Endodermal cell (in vitro differentiated cells): ENCODE measurements around the gene JPH2. TPM values are rescaled to one million over a fixed set of nuclear protein-coding genes. Genes with fewer than 3 reads are reported as not detected.

Experiments
- DNase-seq: peaks from one replicate; pipeline ENCODE4 v3.0.0-alpha.2; 2017
- H3K27ac ChIP-seq: 2 replicates; pipeline ENCODE4 v1.5.1; 2013; ENCODE audit warnings: mild to moderate bottlenecking, low read depth, low read length, moderate library complexity
- H3K27me3 ChIP-seq: 2 replicates; pipeline ENCODE4 v1.6.1; 2013; ENCODE audit warnings: mild to moderate bottlenecking, low read length, moderate library complexity; ENCODE audit not compliant: insufficient read depth, control insufficient read depth, poor library complexity, severe bottlenecking
- H3K36me3 ChIP-seq: 2 replicates; pipeline ENCODE4 v1.7.0; 2013; ENCODE audit warnings: mild to moderate bottlenecking, low read length, moderate library complexity; ENCODE audit not compliant: control insufficient read depth, insufficient read depth
- H3K4me1 ChIP-seq: one replicate; pipeline ENCODE4 v1.7.0; 2013; ENCODE audit warnings: low read length; ENCODE audit not compliant: control insufficient read depth, insufficient read depth
- H3K4me3 ChIP-seq: 2 replicates; pipeline ENCODE4 v1.5.1; 2013; ENCODE audit warnings: mild to moderate bottlenecking, low read length, moderate library complexity
- H3K9ac ChIP-seq: 2 replicates; pipeline ENCODE4 v1.6.1; 2013; ENCODE audit warnings: mild to moderate bottlenecking, low read length, moderate library complexity; ENCODE audit not compliant: poor library complexity, severe bottlenecking; ENCODE audit errors: extremely low read depth
- H3K9me3 ChIP-seq: 2 replicates; pipeline ENCODE4 v1.6.1; 2013; ENCODE audit warnings: mild to moderate bottlenecking, low read length, moderate library complexity; ENCODE audit not compliant: control insufficient read depth
- H3K27ac Mint-ChIP-seq: 2 replicates; pipeline ENCODE4 v1.8.0; 2020; ENCODE audit warnings: mixed read lengths
- H3K27me3 Mint-ChIP-seq: 2 replicates; pipeline ENCODE4 v1.8.0; 2021; ENCODE audit warnings: mild to moderate bottlenecking, mixed read lengths; ENCODE audit not compliant: insufficient read depth
- H3K36me3 Mint-ChIP-seq: 2 replicates; pipeline ENCODE4 v1.8.0; 2020; ENCODE audit warnings: low read depth, mixed read lengths
- H3K4me1 Mint-ChIP-seq: 2 replicates; pipeline ENCODE4 v1.8.0; 2020; ENCODE audit warnings: mixed read lengths
- H3K4me3 Mint-ChIP-seq: 2 replicates; pipeline ENCODE4 v1.8.0; 2020; ENCODE audit warnings: mild to moderate bottlenecking, moderate library complexity, mixed read lengths
- H3K9me3 Mint-ChIP-seq: 2 replicates; pipeline ENCODE4 v1.8.0; 2020; ENCODE audit warnings: mild to moderate bottlenecking, mixed read lengths
- WGBS, 2 experiments: methylation state at CpG; one replicate each; pipeline versions ENCODE4 v1.1.5 to v1.1.7; 2013; ENCODE audit warnings: missing lambda C conversion rate in 2 of 2, mixed read lengths in 1 of 2; ENCODE audit not compliant: insufficient coverage in 1 of 2, insufficient read length in 1 of 2; 5-methylcytosine and 5-hydroxymethylcytosine counted together
- total RNA-seq, 2 donors: library from RNA; stranded (reverse); fragmentation: NEBNext Ultra II Directional in 1 of 2; extraction: Animal tissue kit (Norgen Biotek cat#: 25700) in 1 of 2; gene quantifications; 2 replicates in 1 of 2; 3 replicates in 1 of 2; pipeline ENCODE4 v1.2.1, GENCODE V29; 2021
- TF ChIP-seq, protein P1 (sequence below): fragments of 200-600 bp; sonication (generic); conservative IDR thresholded peaks from 2 replicates; pipeline ENCODE4 v1.5.0; 2021; ENCODE audit warnings: antibody characterized with exemption, mild to moderate bottlenecking

Gene JPH2
- total RNA-seq, 2 donors from 2014 or later: 0.86 to 1.0 TPM

DNA sequence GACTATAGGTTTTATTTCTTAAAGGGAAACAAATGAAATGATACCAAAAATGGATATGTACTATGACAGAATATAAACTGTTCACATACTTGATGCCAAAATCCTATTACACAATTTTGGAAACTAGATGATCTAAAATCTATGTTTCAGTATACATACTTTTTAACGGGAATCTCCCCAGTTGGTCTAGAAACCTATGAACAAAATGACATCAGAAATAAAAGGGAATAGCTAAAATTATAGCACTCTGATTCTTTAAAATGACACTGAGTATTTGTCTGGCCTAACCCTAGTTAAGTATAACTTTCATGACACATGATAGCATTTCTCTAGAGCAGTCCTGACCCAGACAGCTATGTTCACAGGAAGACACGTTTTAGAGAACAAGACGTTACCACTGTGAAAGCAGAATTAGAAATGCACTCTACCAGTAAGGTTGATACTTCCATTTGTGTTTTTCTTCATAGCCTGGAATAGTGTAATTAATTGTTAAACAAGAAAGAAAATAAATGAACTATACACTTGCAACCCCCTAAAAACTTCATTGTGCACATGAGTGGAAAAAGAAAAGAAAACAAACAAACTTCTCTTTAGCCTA, 20.2 kb upstream of the JPH2 start:
- Mint-ChIP-seq H3K4me3 (no peak overlapping the region), H3K36me3 (peaks cover 25% of the 10 kb centered on the region)
- no peak overlapping the region for H3K9ac ChIP-seq

DNA sequence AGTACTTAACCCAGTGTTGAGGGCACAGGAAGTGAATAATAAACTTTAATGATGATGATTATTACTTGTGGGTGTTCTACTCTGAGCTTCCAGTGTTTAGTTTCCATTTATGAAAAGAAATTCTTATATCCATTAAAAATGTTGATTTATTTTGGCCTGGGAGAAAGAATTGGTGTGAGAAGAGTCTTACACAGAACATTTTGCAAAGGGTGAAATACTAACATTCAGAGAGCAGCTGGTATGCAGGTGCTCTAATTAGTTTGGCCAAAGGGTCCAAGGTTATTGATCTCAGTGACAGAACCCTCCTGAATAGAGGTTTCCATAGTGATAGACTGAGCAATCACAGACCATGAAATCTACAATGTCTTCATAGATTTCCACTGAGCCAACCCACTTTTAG, 19.1 kb upstream of the JPH2 start:
- H3K27me3 Mint-ChIP-seq: no peaks in the 10 kb centered on the region
- H3K27ac Mint-ChIP-seq: no peak overlapping the region
- H3K27me3 ChIP-seq: no peaks in the 10 kb centered on the region
- H3K4me3 Mint-ChIP-seq: no peak overlapping the region
- peaks cover 25% of the 10 kb centered on the region for H3K4me1 Mint-ChIP-seq
- TF ChIP-seq, protein P1, sequence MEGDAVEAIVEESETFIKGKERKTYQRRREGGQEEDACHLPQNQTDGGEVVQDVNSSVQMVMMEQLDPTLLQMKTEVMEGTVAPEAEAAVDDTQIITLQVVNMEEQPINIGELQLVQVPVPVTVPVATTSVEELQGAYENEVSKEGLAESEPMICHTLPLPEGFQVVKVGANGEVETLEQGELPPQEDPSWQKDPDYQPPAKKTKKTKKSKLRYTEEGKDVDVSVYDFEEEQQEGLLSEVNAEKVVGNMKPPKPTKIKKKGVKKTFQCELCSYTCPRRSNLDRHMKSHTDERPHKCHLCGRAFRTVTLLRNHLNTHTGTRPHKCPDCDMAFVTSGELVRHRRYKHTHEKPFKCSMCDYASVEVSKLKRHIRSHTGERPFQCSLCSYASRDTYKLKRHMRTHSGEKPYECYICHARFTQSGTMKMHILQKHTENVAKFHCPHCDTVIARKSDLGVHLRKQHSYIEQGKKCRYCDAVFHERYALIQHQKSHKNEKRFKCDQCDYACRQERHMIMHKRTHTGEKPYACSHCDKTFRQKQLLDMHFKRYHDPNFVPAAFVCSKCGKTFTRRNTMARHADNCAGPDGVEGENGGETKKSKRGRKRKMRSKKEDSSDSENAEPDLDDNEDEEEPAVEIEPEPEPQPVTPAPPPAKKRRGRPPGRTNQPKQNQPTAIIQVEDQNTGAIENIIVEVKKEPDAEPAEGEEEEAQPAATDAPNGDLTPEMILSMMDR: no peak
- H3K36me3 Mint-ChIP-seq: peaks cover 35% of the 10 kb centered on the region
- H3K9me3 ChIP-seq: no peaks in the 10 kb centered on the region
- H3K4me1 ChIP-seq: no peaks in the 10 kb centered on the region
- H3K36me3 ChIP-seq: peaks cover 62% of the 10 kb centered on the region
- no peak for DNase-seq
- no peak overlapping the region for H3K9ac ChIP-seq
- no peak overlapping the region for H3K4me3 ChIP-seq
- no peak overlapping the region for H3K27ac ChIP-seq
- H3K9me3 Mint-ChIP-seq: no peaks in the 10 kb centered on the region

More for the DNA sequence above, 20.2 kb upstream of the JPH2 start:
- peak overlapping the region; percentile 42 for H3K27ac Mint-ChIP-seq
- H3K4me1 Mint-ChIP-seq: peaks cover 34% of the 10 kb centered on the region
- H3K27ac ChIP-seq: no peak overlapping the region
- peaks cover 51% of the 10 kb centered on the region for H3K36me3 ChIP-seq
- no peaks in the 10 kb centered on the region for H3K27me3 Mint-ChIP-seq
- peak overlapping the region; percentile 97 for H3K4me3 ChIP-seq
- H3K27me3 ChIP-seq: no peaks in the 10 kb centered on the region
- no peak for DNase-seq
- TF ChIP-seq, protein P1: no peak
- 90 to 95% methylated on average over 3 of the region's 3 CpGs for WGBS, 2 experiments
- H3K9me3 Mint-ChIP-seq: no peaks in the 10 kb centered on the region
- H3K9me3 ChIP-seq: no peaks in the 10 kb centered on the region
- H3K4me1 ChIP-seq: no peaks in the 10 kb centered on the region

DNA sequence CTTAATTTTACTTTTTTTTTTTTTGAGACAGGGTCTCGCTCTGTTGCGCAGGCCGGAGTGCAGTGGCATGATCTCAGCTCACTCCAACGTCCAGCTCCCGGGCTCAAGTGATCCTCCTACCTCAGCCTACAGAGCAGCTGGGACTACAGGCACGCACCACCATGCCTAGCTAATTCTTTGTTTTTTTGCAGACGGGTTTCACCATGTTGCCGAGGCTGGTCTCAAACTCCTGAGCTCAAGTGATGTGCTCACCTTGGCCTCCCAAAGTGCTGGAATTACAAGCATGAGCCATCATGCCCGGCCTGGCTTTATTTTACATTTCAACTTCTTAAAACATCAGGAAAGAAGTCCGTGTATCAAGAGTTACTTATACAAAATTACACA, 17.8 kb upstream of the JPH2 start:
- H3K4me3 ChIP-seq: no peak overlapping the region
- no peak overlapping the region for H3K9ac ChIP-seq
- peaks cover 25% of the 10 kb centered on the region for H3K4me1 Mint-ChIP-seq
- no peaks in the 10 kb centered on the region for H3K9me3 ChIP-seq
- no peaks in the 10 kb centered on the region for H3K27me3 ChIP-seq
- TF ChIP-seq, protein P1: no peak
- DNase-seq: no peak
- no peaks in the 10 kb centered on the region for H3K9me3 Mint-ChIP-seq
- H3K27ac ChIP-seq: no peak overlapping the region
- 92 to 96% methylated on average over 5 to 9 of the region's 10 CpGs for WGBS, 2 experiments
- H3K4me3 Mint-ChIP-seq: no peak overlapping the region
- peak overlapping the region; percentile 61 for H3K27ac Mint-ChIP-seq
- H3K36me3 ChIP-seq: peaks cover 75% of the 10 kb centered on the region
- peaks cover 47% of the 10 kb centered on the region for H3K36me3 Mint-ChIP-seq
- no peaks in the 10 kb centered on the region for H3K4me1 ChIP-seq
- no peaks in the 10 kb centered on the region for H3K27me3 Mint-ChIP-seq
